IPS DF 19.7 (cell line): ENCODE measurements around the gene DIAPH1.

Experiments
- DNase-seq: peaks from one replicate; pipeline ENCODE4 v3.0.0-alpha.2; 2013; ENCODE audit warnings: low read depth, low spot score

Gene DIAPH1

GRCh38 chr5:141618804-141619554 is at the start of gene DIAPH1:
Gene DIAPH1 (minus strand): TSS chr5:141619000. CDS start chr5:141618914, 86 bp downstream.
- no peak for DNase-seq

GRCh38 chr5:141665995-141666940 is 47.5 kb upstream of the DIAPH1 start:
- DNase-seq: no peak

- DNase-seq: no peak
Measured at GRCh38 chr5:141664733-141665461, 46.1 kb upstream of the DIAPH1 start.

- DNase-seq: no peak
Measured at GRCh38 chr5:141663506-141663905, 44.7 kb upstream of the DIAPH1 start.

- no peak for DNase-seq
Measured at GRCh38 chr5:141662028-141662427, 43.2 kb upstream of the DIAPH1 start.

- DNase-seq: no peak
Measured at GRCh38 chr5:141657937-141658545, 39.2 kb upstream of the DIAPH1 start.

- DNase-seq: no peak
Measured at GRCh38 chr5:141657404-141657803, 38.6 kb upstream of the DIAPH1 start.

- DNase-seq: no peak
Measured at GRCh38 chr5:141656396-141656795, 37.6 kb upstream of the DIAPH1 start.

GRCh38 chr5:141655020-141655419 is 36.2 kb upstream of the DIAPH1 start:
- DNase-seq: no peak

- DNase-seq: no peak
Measured at GRCh38 chr5:141654298-141654697, 35.5 kb upstream of the DIAPH1 start.

- no peak for DNase-seq
Measured at GRCh38 chr5:141651728-141652105, 32.9 kb upstream of the DIAPH1 start.

GRCh38 chr5:141650851-141651727 is 32.3 kb upstream of the DIAPH1 start, which contains the start of gene FCHSD1:
Gene FCHSD1 (minus strand): TSS chr5:141651418. CDS start chr5:141651368, 50 bp downstream.
- no peak for DNase-seq

GRCh38 chr5:141649972-141650371 is 31.2 kb upstream of the DIAPH1 start:
- DNase-seq: no peak

GRCh38 chr5:141649056-141649688 is 30.4 kb upstream of the DIAPH1 start:
- no peak for DNase-seq

GRCh38 chr5:141647851-141648250 is 29.1 kb upstream of the DIAPH1 start:
- no peak for DNase-seq

GRCh38 chr5:141647242-141647641 is 28.4 kb upstream of the DIAPH1 start:
- DNase-seq: no peak

- no peak for DNase-seq
Measured at GRCh38 chr5:141646026-141646425, 27.2 kb upstream of the DIAPH1 start.

GRCh38 chr5:141641634-141642267 is 23.0 kb upstream of the DIAPH1 start:
- DNase-seq: no peak

GRCh38 chr5:141640698-141641097 is 21.9 kb upstream of the DIAPH1 start:
- DNase-seq: no peak

GRCh38 chr5:141640051-141640415 is 21.2 kb upstream of the DIAPH1 start:
- DNase-seq: no peak
